Smooth muscle cell (in vitro differentiated cells): ENCODE measurements around the gene ZNF565. TPM values are rescaled to one million over a fixed set of nuclear protein-coding genes. Genes with fewer than 3 reads are reported as not detected.
"Not testable (repeated sequence)": the region's sequence is repeated elsewhere in the genome, so short reads cannot be mapped to it uniquely, and the experiment has no call there.

Source experiments
- DNase-seq: peaks from one replicate; lab custom pipeline; 2025; ENCODE audit not compliant: unreplicated experiment; lab: John Stamatoyannopoulos, UW
- H2AFZ ChIP-seq: fragments of 200-600 bp; sonication (generic); 2 replicates; pipeline ENCODE4 v1.6.0; 2016; ENCODE audit warnings: antibody characterized with exemption, low read depth, mild to moderate bottlenecking
- H3F3A ChIP-seq: fragments of 200-600 bp; sonication (generic); 2 replicates; pipeline ENCODE4 v1.6.0; 2017; ENCODE audit warnings: antibody characterized with exemption, low read depth
- H3K27ac ChIP-seq: fragments of 200-600 bp; sonication (generic); 2 replicates; pipeline ENCODE4 v1.5.1; 2016; ENCODE audit warnings: low read depth, mild to moderate bottlenecking
- H3K27me3 ChIP-seq: fragments of 200-600 bp; sonication (generic); 2 replicates; pipeline ENCODE4 v1.6.1; 2016; ENCODE audit warnings: low read depth, mild to moderate bottlenecking
- H3K36me3 ChIP-seq: fragments of 200-600 bp; sonication (generic); 2 replicates; pipeline ENCODE4 v1.5.1; 2016; ENCODE audit warnings: low read depth
- H3K4me1 ChIP-seq: fragments of 200-600 bp; sonication (generic); 2 replicates; pipeline ENCODE4 v1.5.1; 2016; ENCODE audit warnings: low read depth
- H3K4me2 ChIP-seq: fragments of 200-600 bp; sonication (generic); 2 replicates; pipeline ENCODE4 v1.6.0; 2016; ENCODE audit warnings: mild to moderate bottlenecking
- H3K4me3 ChIP-seq: fragments of 200-600 bp; sonication (generic); 2 replicates; pipeline ENCODE4 v1.5.1; 2016; ENCODE audit warnings: mild to moderate bottlenecking
- H3K79me2 ChIP-seq: fragments of 200-600 bp; sonication (generic); 2 replicates; pipeline ENCODE4 v1.6.0; 2016; ENCODE audit warnings: low read depth, mild to moderate bottlenecking
- H3K9ac ChIP-seq: fragments of 200-600 bp; sonication (generic); 2 replicates; pipeline ENCODE4 v1.6.0; 2016; ENCODE audit warnings: low read depth
- H3K9me3 ChIP-seq: fragments of 200-600 bp; sonication (generic); replicated peaks from 2 replicates; pipeline ENCODE4 v1.5.1; 2016; ENCODE audit warnings: low read depth
- H4K20me1 ChIP-seq: fragments of 200-600 bp; sonication (generic); 2 replicates; pipeline ENCODE4 v1.6.0; 2016; ENCODE audit warnings: low read depth
- WGBS: methylation state at CpG from one replicate; pipeline ENCODE4 v1.1.7; 2016; ENCODE audit warnings: low lambda C conversion rate; 5-methylcytosine and 5-hydroxymethylcytosine counted together
- polyA plus RNA-seq: library from polyadenylated mRNA; unstranded; fragments of >200 nt; fragmentation: Nextera tagmentation; extraction: Ambion mirVana; gene quantifications from 2 replicates; pipeline ENCODE4 v1.2.1, GENCODE V29; 2016
- total RNA-seq: library from RNA; depleted of rRNA; stranded (reverse); fragments of >200 nt; gene quantifications from 2 replicates; pipeline ENCODE4 v1.2.3, GENCODE V29; 2014
- TF ChIP-seq, protein P1 (sequence below): fragments of 200-600 bp; sonication (generic); IDR thresholded peaks from 2 replicates; pipeline ENCODE4 v1.5.1; 2017; ENCODE audit warnings: borderline replicate concordance, mild to moderate bottlenecking, antibody characterized with exemption; ENCODE audit not compliant: insufficient read depth, poor library complexity, severe bottlenecking

Gene ZNF565
- total and polyA plus RNA-seq, 2 experiments from 2014 or later, result 4.5 to 4.7 TPM

DNA sequence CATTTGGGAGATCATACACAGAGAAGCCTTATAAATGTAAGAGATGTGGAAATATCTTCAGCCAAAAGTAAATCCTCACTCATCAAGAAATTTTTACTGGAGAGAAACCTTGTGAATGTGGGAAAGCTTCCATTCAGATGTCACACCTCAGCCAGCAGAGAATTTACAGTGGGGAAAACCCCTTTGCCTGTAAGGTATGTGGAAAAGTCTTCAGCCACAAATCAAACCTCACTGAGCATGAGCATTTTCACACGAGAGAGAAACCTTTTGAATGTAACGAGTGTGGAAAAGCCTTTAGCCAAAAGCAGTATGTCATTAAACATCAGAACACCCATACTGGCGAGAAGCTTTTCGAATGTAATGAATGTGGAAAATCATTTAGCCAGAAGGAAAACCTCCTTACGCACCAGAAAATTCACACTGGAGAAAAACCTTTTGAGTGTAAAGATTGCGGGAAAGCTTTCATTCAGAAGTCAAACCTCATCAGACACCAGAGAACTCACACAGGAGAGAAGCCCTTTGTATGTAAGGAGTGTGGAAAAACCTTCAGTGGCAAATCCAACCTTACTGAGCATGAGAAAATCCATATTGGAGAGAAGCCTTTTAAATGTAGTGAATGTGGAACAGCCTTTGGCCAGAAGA lies 22.0 kb upstream of the ZNF565 start:
- peaks cover 61% of the 10 kb centered on the region for H3K36me3 ChIP-seq
- TF ChIP-seq, protein P1, sequence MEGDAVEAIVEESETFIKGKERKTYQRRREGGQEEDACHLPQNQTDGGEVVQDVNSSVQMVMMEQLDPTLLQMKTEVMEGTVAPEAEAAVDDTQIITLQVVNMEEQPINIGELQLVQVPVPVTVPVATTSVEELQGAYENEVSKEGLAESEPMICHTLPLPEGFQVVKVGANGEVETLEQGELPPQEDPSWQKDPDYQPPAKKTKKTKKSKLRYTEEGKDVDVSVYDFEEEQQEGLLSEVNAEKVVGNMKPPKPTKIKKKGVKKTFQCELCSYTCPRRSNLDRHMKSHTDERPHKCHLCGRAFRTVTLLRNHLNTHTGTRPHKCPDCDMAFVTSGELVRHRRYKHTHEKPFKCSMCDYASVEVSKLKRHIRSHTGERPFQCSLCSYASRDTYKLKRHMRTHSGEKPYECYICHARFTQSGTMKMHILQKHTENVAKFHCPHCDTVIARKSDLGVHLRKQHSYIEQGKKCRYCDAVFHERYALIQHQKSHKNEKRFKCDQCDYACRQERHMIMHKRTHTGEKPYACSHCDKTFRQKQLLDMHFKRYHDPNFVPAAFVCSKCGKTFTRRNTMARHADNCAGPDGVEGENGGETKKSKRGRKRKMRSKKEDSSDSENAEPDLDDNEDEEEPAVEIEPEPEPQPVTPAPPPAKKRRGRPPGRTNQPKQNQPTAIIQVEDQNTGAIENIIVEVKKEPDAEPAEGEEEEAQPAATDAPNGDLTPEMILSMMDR, result no peak
- 95% methylated on average over 6 of the region's 6 CpGs for WGBS

GRCh38 chr19:36233626-36234025 lies 19.2 kb upstream of the ZNF565 start:
- Histone ChIP-seq H3K9me3 (peaks cover 24% of the 10 kb centered on the region), H4K20me1 (peaks cover 37% of the 10 kb centered on the region), H3K79me2 (peaks cover 36% of the 10 kb centered on the region), H3K36me3 (peaks cover 76% of the 10 kb centered on the region)
- H3K4me3 ChIP-seq, H3K27me3 ChIP-seq, H3F3A ChIP-seq, H3K27ac ChIP-seq, DNase-seq, H2AFZ ChIP-seq, H3K4me2 ChIP-seq, H3K9ac ChIP-seq, H3K4me1 ChIP-seq: not testable (repeated sequence)
- WGBS, result 70% methylated on average over 7 of the region's 7 CpGs

More for the DNA sequence above, 22.0 kb upstream of the ZNF565 start:
- peaks cover 16% of the 10 kb centered on the region for H4K20me1 ChIP-seq
- H3K27ac ChIP-seq, result no peak overlapping the region
- no peaks in the 10 kb centered on the region for H3K27me3 ChIP-seq
- H2AFZ ChIP-seq, result no peak overlapping the region
- peaks cover 11% of the 10 kb centered on the region for H3K79me2 ChIP-seq
- H3K4me2 ChIP-seq, result no peak overlapping the region
- H3K4me1 ChIP-seq, result no peaks in the 10 kb centered on the region
- peaks cover 9% of the 10 kb centered on the region for H3F3A ChIP-seq
- H3K4me3 ChIP-seq, result no peak overlapping the region
- peaks cover 24% of the 10 kb centered on the region for H3K9me3 ChIP-seq
- DNase-seq, result no peak
- no peak overlapping the region for H3K9ac ChIP-seq

DNA sequence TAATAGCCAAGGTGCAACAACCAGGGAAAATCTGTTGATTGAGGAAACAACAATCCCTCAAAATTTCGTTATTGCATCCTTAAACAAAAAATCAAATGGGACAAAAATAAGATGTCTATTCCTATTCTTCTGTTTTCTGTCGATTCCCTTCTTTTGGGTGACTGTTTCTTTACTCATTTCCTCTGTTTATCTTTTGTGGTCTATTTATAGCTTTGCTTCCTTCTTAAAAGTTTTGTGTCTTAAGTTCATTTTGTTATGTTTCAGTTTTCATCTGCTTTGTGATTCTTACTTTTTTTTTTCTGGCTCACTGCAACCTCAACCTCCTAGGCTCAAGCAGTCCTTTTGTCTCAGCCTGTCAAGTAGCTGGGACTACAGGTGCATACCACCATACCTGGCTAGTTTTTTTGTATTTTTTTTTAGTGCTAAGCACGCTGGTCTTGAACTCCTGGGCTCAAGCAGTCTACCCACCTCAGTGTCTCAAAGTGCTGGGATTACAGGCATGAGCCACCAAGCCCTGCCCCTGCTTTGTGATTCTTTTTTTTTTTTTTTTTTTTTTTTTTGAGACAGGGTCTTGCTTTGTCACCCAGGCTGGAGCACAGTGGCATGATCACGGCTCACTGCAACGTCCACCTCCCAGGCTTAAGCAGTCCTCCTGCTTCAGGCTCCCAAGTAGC lies 10.9 kb upstream of the ZNF565 start:
- Histone ChIP-seq H3K4me2 (peak overlapping the region; percentile 75), H3F3A (no peaks in the 10 kb centered on the region), H3K9me3 (no peaks in the 10 kb centered on the region), H3K36me3 (peaks cover 24% of the 10 kb centered on the region), H3K4me1 (peaks cover 4% of the 10 kb centered on the region), H2AFZ (no peak overlapping the region), H3K27me3 (no peaks in the 10 kb centered on the region), H3K9ac (no peak overlapping the region), H3K4me3 (no peak overlapping the region), H3K27ac (peak overlapping the region; percentile 57), H4K20me1 (peaks cover 100% of the 10 kb centered on the region), H3K79me2 (peaks cover 97% of the 10 kb centered on the region)
- WGBS, result 58% methylated on average over 5 of the region's 5 CpGs
- TF ChIP-seq, protein P1, result no peak
- DNase-seq, result no peak

DNA sequence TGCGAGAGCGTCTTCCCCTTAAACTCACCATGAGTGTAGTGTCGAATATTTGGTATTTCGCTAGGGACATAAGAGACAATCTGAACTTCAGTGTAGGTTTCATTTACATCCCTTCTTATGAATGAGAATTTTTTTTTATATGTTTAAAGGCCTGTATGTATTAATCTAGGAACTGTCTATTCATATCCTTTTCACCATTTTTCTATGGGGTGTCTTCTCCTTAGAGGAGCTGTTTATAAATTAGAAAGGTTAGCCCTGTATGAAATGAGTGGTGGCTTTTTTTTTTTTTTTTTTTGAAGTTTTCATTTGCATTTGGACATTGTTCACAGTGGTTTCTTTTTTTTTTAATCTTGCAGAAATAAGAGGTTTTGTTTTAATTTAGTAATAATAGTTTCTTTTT lies 8.0 kb upstream of the ZNF565 start:
- TF ChIP-seq, protein P1, result no peak
- Histone ChIP-seq H3K27ac (no peak overlapping the region), H3K4me2 (no peak overlapping the region), H3K27me3 (no peaks in the 10 kb centered on the region), H4K20me1 (peaks cover 97% of the 10 kb centered on the region), H3K4me3 (no peak overlapping the region), H3F3A (peaks cover 7% of the 10 kb centered on the region), H3K9me3 (no peaks in the 10 kb centered on the region), H3K79me2 (peaks cover 97% of the 10 kb centered on the region), H3K36me3 (peaks cover 5% of the 10 kb centered on the region), H2AFZ (no peak overlapping the region), H3K4me1 (peaks cover 4% of the 10 kb centered on the region), H3K9ac (no peak overlapping the region)
- WGBS, result 98% methylated on average over 4 of the region's 4 CpGs
- DNase-seq, result no peak
